Heart right ventricle (tissue), 16 donors: ENCODE data around the gene PNRC1. TPM values are rescaled to one million over a fixed set of nuclear protein-coding genes. Genes with fewer than 3 reads are reported as not detected.

Experiments
- ATAC-seq, 8 donors: fragments of 200-7000 bp; cut with Tn5 transposase; one replicate each; pipeline ENCODE4 v1.9.1; 2020; ENCODE audit warnings: mild to moderate bottlenecking in 8 of 8, moderate library complexity in 8 of 8, moderate number of reproducible peaks in 1 of 8
- DNase-seq, 2 donors: peaks; one replicate each; pipeline ENCODE4 v3.0.0-alpha.2; 2020
- H3K27ac ChIP-seq, 10 donors: fragments of 200-600 bp; sonication (generic) in 2 of 10; one replicate each; pipeline versions ENCODE4 v1.5.0 to v1.8.0; 2020 to 2022; ENCODE audit warnings: mild to moderate bottlenecking in 3 of 10
- H3K27me3 ChIP-seq, 7 donors: fragments of 200-600 bp; one replicate each; pipeline ENCODE4 v1.8.0; 2021 to 2022; ENCODE audit warnings: mild to moderate bottlenecking in 2 of 7
- H3K36me3 ChIP-seq, 9 donors: fragments of 200-600 bp; sonication (generic) in 1 of 9; one replicate each; pipeline versions ENCODE4 v1.5.0 to v1.8.0; 2020 to 2022; ENCODE audit warnings: mild to moderate bottlenecking in 2 of 9
- H3K4me1 ChIP-seq, 9 donors: fragments of 200-600 bp; sonication (generic) in 1 of 9; one replicate each; pipeline versions ENCODE4 v1.5.0 to v1.8.0; 2020 to 2022; ENCODE audit warnings: mild to moderate bottlenecking in 4 of 9
- H3K4me3 ChIP-seq, 10 donors: fragments of 200-600 bp; sonication (generic) in 2 of 10; one replicate each; pipeline versions ENCODE4 v1.5.0 to v1.8.0; 2020 to 2022; ENCODE audit warnings: mild to moderate bottlenecking in 7 of 10, moderate library complexity in 2 of 10
- H3K9me3 ChIP-seq, 11 donors: fragments of 200-600 bp in 10 of 11; sonication (generic) in 2 of 11; one replicate each; pipeline versions ENCODE4 v1.5.0 to v1.8.0; 2013 to 2022; ENCODE audit warnings: mild to moderate bottlenecking in 2 of 11, control low read depth in 1 of 11, moderate library complexity in 1 of 11
- CTCF ChIP-seq, 9 donors: fragments of 200-600 bp; sonication (generic) in 2 of 9; IDR thresholded peaks; one replicate each; pipeline versions ENCODE4 v1.5.0 to v1.8.0; 2021 to 2022; ENCODE audit warnings: antibody characterized with exemption in 9 of 9, mild to moderate bottlenecking in 5 of 9, moderate library complexity in 1 of 9
- WGBS, 2 donors: extraction: QIAGEN DNeasy Blood & Tissue Kit; methylation state at CpG; one replicate each; pipeline ENCODE4 v1.1.7; 2013; ENCODE audit warnings: inconsistent platforms in 1 of 2; 5-methylcytosine and 5-hydroxymethylcytosine counted together
- intact Hi-C, 10 donors: fragments of 100-400 bp; cut with DNase I; formaldehyde crosslinking; loops; one replicate each; pipeline versions ENCODE4 v1.11.1 to v1.14.2; 2022
- polyA plus RNA-seq, 2 donors: library from polyadenylated mRNA; stranded (reverse); fragments of 200-250 nt; gene quantifications; one replicate each; pipeline ENCODE4 v1.2.3, GENCODE V29; 2013
- total RNA-seq, 10 donors: library from RNA; stranded (reverse); fragmentation: NEBNext Ultra II Directional in 3 of 10; extraction: Animal tissue kit (Norgen Biotek cat#: 25700) in 3 of 10; gene quantifications; one replicate each; pipeline versions ENCODE4 v1.2.1 to v1.2.4, GENCODE V29; 2021 to 2023
- donor health status: Arrhythmogenic right ventricular cardiomyopathy.
- donor health status: ischemic (EF 13 %, LVEDD 7.1; RV severe dilation, severe dysfunction).
- donor health status: healthy with polysubstance abuse.
- donor health status: DM: no; HTN: yes; CAD: no.
- donor health status: DM: no; HTN: no; CAD: no.
- donor health status: ischemic (EF 25% LVEDD 6.9; RV normal size, moderate dysfunction).
- donor health status: ischemic (EF 25% LVEDD 5.7; RV mildly dilated, moderate dysfunction).
- donor health status: healthy.
- donor health status: DM: yes; HTN: yes; CAD: no.
- donor health status: Ischemic cardiomyopathy.
- donor health status: ischemic (EF 35%, LVEDD 5.7; RV mildly dilated, moderate dysfunction).
- donor health status: nonischemic (EF 11% LVEDD 7.7; RV severe dilation, severe dysfunction).
- donor health status: DM: yes; HTN: yes; CAD: no.
- donor health status: PGD.
- donor health status: ischemic (EF 29% LVEDD 5.4; RV normal size, mild dysfunction).
- donor health status: nonischemic (EF 23%, LVEDD 6.1; RV moderate dilation, normal function).

The PNRC1 gene
- total and polyA plus RNA-seq, 12 donors: 45.5 to 270 (median 207) TPM

GRCh38 chr6:89071036-89071435 lies 9.5 kb upstream of the PNRC1 start:
- no peak for TF ChIP-seq CTCF (IDR thresholded peaks at IDR 0.05)
- Histone ChIP-seq H3K27me3 (no peaks in the 10 kb centered on the region), H3K27ac (no peak overlapping the region), H3K36me3 (no peaks in the 10 kb centered on the region), H3K4me1 (peaks cover 0 to 28% (median 0%) of the 10 kb centered on the region in 9 donors), H3K4me3 (no peak overlapping the region), H3K9me3 (peaks cover 0 to 5% (median 0%) of the 10 kb centered on the region in 11 donors)
- intact Hi-C loops: no loop called here
- ATAC-seq (no peak), DNase-seq (no peak)

- H3K36me3 ChIP-seq: no peaks in the 10 kb centered on the region
- peak overlapping the region in 1 of 10 donors; percentile 10 for H3K4me3 ChIP-seq
- no peak for TF ChIP-seq CTCF (IDR thresholded peaks at IDR 0.05)
- intact Hi-C loops: no loop called here
- WGBS, 2 donors: 52 to 60% methylated on average over 4 of the region's 4 CpGs
- H3K9me3 ChIP-seq: peaks cover 0 to 5% (median 0%) of the 10 kb centered on the region in 11 donors
- DNase-seq (no peak), ATAC-seq (peak in 6 of 8 donors; percentile 39 to 65 (median 57))
- H3K27me3 ChIP-seq: no peaks in the 10 kb centered on the region
- H3K27ac ChIP-seq: peak overlapping the region in 2 of 10 donors; percentile 4 to 73
- H3K4me1 ChIP-seq: peaks cover 0 to 16% (median 0%) of the 10 kb centered on the region in 9 donors
Measured at GRCh38 chr6:89073014-89073620, 7.4 kb upstream of the PNRC1 start.

GRCh38 chr6:89073840-89074239 lies 6.7 kb upstream of the PNRC1 start:
- Histone ChIP-seq H3K4me3 (no peak overlapping the region), H3K36me3 (no peaks in the 10 kb centered on the region), H3K4me1 (peaks cover 0 to 21% (median 0%) of the 10 kb centered on the region in 9 donors), H3K27ac (peak overlapping the region in 1 of 10 donors; percentile 73), H3K27me3 (no peaks in the 10 kb centered on the region), H3K9me3 (peaks cover 0 to 5% (median 0%) of the 10 kb centered on the region in 11 donors)
- WGBS, 2 donors: 91 to 95% methylated on average over 2 of the region's 2 CpGs
- TF ChIP-seq CTCF (IDR thresholded peaks at IDR 0.05): no peak
- no peak for DNase-seq
- no peak for ATAC-seq
- intact Hi-C loops: no loop called here

- intact Hi-C loops: loop anchor here in 8 of 10 donors (1.0 to 10.0 kb wide), 13 partner anchors 38 to 275 kb away; partner anchors contain the start of genes UBE2J1 (in 5 of the 8), PM20D2 (in 1 of the 8) and SRSF12 (in 1 of the 8)
- DNase-seq (peak; percentile 31 to 46), ATAC-seq (peak in 1 of 8 donors; percentile 38)
- Histone ChIP-seq H3K27me3 (no peaks in the 10 kb centered on the region), H3K9me3 (no peaks in the 10 kb centered on the region), H3K4me1 (peaks cover under 1 to 30% (median 21%) of the 10 kb centered on the region in 9 donors), H3K27ac (peak overlapping the region; percentile 99 to 100 (median 100)), H3K4me3 (peak overlapping the region; percentile 58 to 99 (median 97)), H3K36me3 (peaks cover 0 to 26% (median 11%) of the 10 kb centered on the region in 9 donors)
- WGBS, 2 donors: 0 to 1% methylated on average over 20 of the region's 20 CpGs
- TF ChIP-seq CTCF (IDR thresholded peaks at IDR 0.05): no peak
Measured at GRCh38 chr6:89079511-89080234, 878 bp upstream of the PNRC1 start.
